Stimulated activated naive CD4-positive, alpha-beta T cell (primary cell): Measurements from ENCODE around the gene NOL4L.

Source experiments
- DNase-seq, 6 experiments: peaks; one replicate each; lab custom pipeline; 2025; lab: John Stamatoyannopoulos, UW

The NOL4L gene

GRCh38 chr20:32585011-32585585 lies at the start of gene NOL4L:
Gene NOL4L, minus strand, starts transcription at chr20:32585333. Its CDS starts 443 bp downstream, at chr20:32584890.
- peak in 5 of 6 experiments; percentile 18 to 48 (median 35) for DNase-seq

- DNase-seq: no peak
These were observed 49.1 kb upstream of the NOL4L start for GRCh38 chr20:32634041-32634805.

GRCh38 chr20:32632461-32633354 lies 47.6 kb upstream of the NOL4L start:
- no peak for DNase-seq

- no peak for DNase-seq
These were observed 46.9 kb upstream of the NOL4L start for GRCh38 chr20:32631933-32632460.

GRCh38 chr20:32629813-32630212 lies 44.7 kb upstream of the NOL4L start:
- DNase-seq: no peak

- no peak for DNase-seq
These were observed 43.9 kb upstream of the NOL4L start for GRCh38 chr20:32628960-32629530.

- peak in 2 of 6 experiments; percentile 16 to 38 for DNase-seq
These were observed 41.9 kb upstream of the NOL4L start for GRCh38 chr20:32626859-32627636.

- no peak for DNase-seq
These were observed 41.3 kb upstream of the NOL4L start for GRCh38 chr20:32626407-32626806.

GRCh38 chr20:32625996-32626395 lies 40.9 kb upstream of the NOL4L start:
- DNase-seq: no peak

GRCh38 chr20:32624687-32625345 lies 39.7 kb upstream of the NOL4L start:
- DNase-seq: no peak

GRCh38 chr20:32623667-32624157 lies 38.6 kb upstream of the NOL4L start:
- DNase-seq: no peak

- no peak for DNase-seq
These were observed 37.7 kb upstream of the NOL4L start for GRCh38 chr20:32622585-32623468.

GRCh38 chr20:32621891-32622584 lies 36.9 kb upstream of the NOL4L start:
- no peak for DNase-seq

- no peak for DNase-seq
These were observed 36.1 kb upstream of the NOL4L start for GRCh38 chr20:32621071-32621890.

- DNase-seq: no peak
These were observed 34.5 kb upstream of the NOL4L start for GRCh38 chr20:32619586-32619985.

GRCh38 chr20:32614772-32615171 lies 29.6 kb upstream of the NOL4L start:
- DNase-seq: no peak

GRCh38 chr20:32614303-32614702 lies 29.2 kb upstream of the NOL4L start:
- DNase-seq: no peak
